ENCODE data around the gene SH3BGR. TPM values are rescaled to one million over a fixed set of nuclear protein-coding genes. Genes with fewer than 3 reads are reported as not detected.
A peak's percentile ranks its signal among the peaks of the same experiment; 100 is the strongest.

Gene SH3BGR
- total and polyA plus RNA-seq, 2 of the 8 experiments (the other 6 are each of a cell fraction or from before 2014, with no cell fraction given), result 2.1 to 5.9 TPM

DNA sequence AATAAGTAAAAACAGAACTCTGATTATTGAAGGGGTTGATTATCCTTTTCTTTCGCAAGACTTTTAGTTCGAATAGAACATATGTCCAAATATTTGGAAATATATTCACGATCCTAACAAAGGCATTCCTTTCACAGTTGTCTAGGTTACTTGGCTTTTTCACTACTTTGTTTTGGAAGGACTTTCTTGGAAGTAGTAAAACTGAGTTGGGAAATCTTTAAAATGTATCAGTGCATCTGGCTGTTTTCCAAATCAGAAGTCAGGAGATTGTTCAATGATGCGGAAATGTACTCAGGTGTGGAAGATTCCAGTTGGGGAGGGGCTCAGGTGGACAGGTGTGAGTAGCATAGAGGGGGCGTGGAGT, 67.1 kb downstream of the SH3BGR start:
- Histone ChIP-seq H2AFZ (ENCODE audit: low read length) (no peak overlapping the region), H3K79me1 (ENCODE audit: low read depth, low read length) (no peaks in the 10 kb centered on the region), H3K4me2 (ENCODE audit: insufficient read depth in 1 of 2, low read depth in 2 of 2, low read length in 2 of 2) (no peak overlapping the region), H4K20me1 (replicated peaks in 1 of 2; ENCODE audit: control insufficient read depth in 1 of 2, insufficient read depth in 2 of 2, low read length in 2 of 2) (no peaks in the 10 kb centered on the region), H4K91ac (replicated peaks; ENCODE audit: insufficient read length, low read length) (peak overlapping the region; percentile 77), H3K23ac (ENCODE audit: insufficient read length) (no peak overlapping the region), H4K8ac (ENCODE audit: extremely low read depth, insufficient read depth, low read length) (no peak overlapping the region), H3K14ac (ENCODE audit: insufficient read length) (no peak overlapping the region), H3K18ac (ENCODE audit: extremely low read depth, low read length) (0 out of 2 replicates have a peak overlapping the region, but pooled peaks have one; percentile 15), H3K56ac (replicated peaks; ENCODE audit: insufficient read length, low read depth, low read length) (no peak overlapping the region), H2BK5ac (ENCODE audit: low read depth, low read length) (no peak overlapping the region; the same call in 1 of the 2 replicates), H3K27me3 (replicated peaks in 1 of 4; ENCODE audit: control insufficient read depth in 3 of 4, extremely low read depth in 1 of 4, insufficient read depth in 3 of 4, low read length in 3 of 4) (no peaks in the 10 kb centered on the region), H2BK20ac (ENCODE audit: low read length) (peak overlapping the region; percentile 53; the same call in 1 of the 2 replicates), H2BK120ac (replicated peaks; ENCODE audit: low read depth, low read length) (peak overlapping the region; percentile 1), H3K36me3 (ENCODE audit: control insufficient read depth in 2 of 4, insufficient read depth in 4 of 4, low read length in 3 of 4) (no peaks in the 10 kb centered on the region), H3K9me3 (ENCODE audit: insufficient read depth in 2 of 2, low read depth in 1 of 2, low read length in 1 of 2) (peaks cover 0 to 2% of the 10 kb centered on the region in 2 experiments; a peak in 1 of 4 replicates), H3K4me3 (ENCODE audit: extremely low read depth in 1 of 4, insufficient read depth in 2 of 4, low read depth in 3 of 4, low read length in 4 of 4) (no peak overlapping the region), H3K9ac (replicated peaks in 1 of 4; ENCODE audit: extremely low read depth in 1 of 4, low read depth in 3 of 4, low read length in 3 of 4) (no peak overlapping the region), H4K5ac (ENCODE audit: insufficient read length, low read depth, low read length) (peak overlapping the region; percentile 4), H2BK15ac (ENCODE audit: low read length) (no peak overlapping the region), H3K23me2 (ENCODE audit: low read depth, low read length) (no peaks in the 10 kb centered on the region), H3K4ac (replicated peaks; ENCODE audit: insufficient read length, low read depth, low read length) (peak overlapping the region; percentile 21), H2AK5ac (ENCODE audit: low read depth, low read length) (no peak overlapping the region), H3K4me1 (replicated peaks in 1 of 4; ENCODE audit: control insufficient read depth in 3 of 4, insufficient read depth in 4 of 4, low read length in 3 of 4) (peaks cover 0 to 5% (median 0%) of the 10 kb centered on the region in 4 experiments; a peak in 2 of 7 replicates), H3K79me2 (ENCODE audit: control insufficient read depth in 1 of 2, insufficient read depth in 2 of 2, low read length in 2 of 2) (no peaks in the 10 kb centered on the region), H2BK12ac (ENCODE audit: low read depth, low read length) (no peak overlapping the region), H3K27ac (ENCODE audit: low read depth, low read length) (no peak overlapping the region)
- FAIRE-seq, result no peak
- DNase-seq (ENCODE audit: low read depth in 1 of 2, low spot score in 2 of 2), result no peak
- ChIA-PET POLR2A (ENCODE audit: partially characterized antibody) (interaction anchor here (0.7 to 1.0 kb wide), 3 partner anchors 18 to 189 kb away, joined by 3 read pairs; no protein-coding TSS in a partner anchor), CTCF (ENCODE audit: partially characterized antibody) (interaction anchor here (0.7 to 4.5 kb wide), 32 partner anchors 10 to 603 kb away, joined by 3 to 62 read pairs (median 4); partner anchors contain the start of gene PCP4)
- 94% methylated on average over 5 of the region's 5 CpGs; no CpG with 5 or more reads in 1 of the 2 experiments for WGBS, 2 experiments (ENCODE audit: extremely low coverage in 1 of 2, insufficient coverage in 1 of 2, insufficient read length in 1 of 2, insufficient replicate concordance in 2 of 2, low coverage in 1 of 2, low lambda C conversion rate in 2 of 2, missing lambda C conversion rate in 1 of 2)
- no peak for TF ChIP-seq SIX5 (IDR thresholded peaks at IDR 0.05; ENCODE audit: low read depth, low read length)
- TF ChIP-seq ATF2 (IDR thresholded peaks at IDR 0.05; ENCODE audit: low read length), result no peak
- TF ChIP-seq RFX5 (IDR thresholded peaks at IDR 0.05; ENCODE audit: borderline replicate concordance, low read depth, low read length), result no peak
- no peak for TF ChIP-seq SIRT6 (IDR thresholded peaks at IDR 0.05; ENCODE audit: low read length)
- TF ChIP-seq NANOG (IDR thresholded peaks at IDR 0.05; ENCODE audit: insufficient read depth, low read depth, low read length, poor library complexity, severe bottlenecking), result no peak
- no peak for TF ChIP-seq CHD2 (IDR thresholded peaks at IDR 0.05; ENCODE audit: low read length)
- TF ChIP-seq KDM1A (IDR thresholded peaks at IDR 0.05; ENCODE audit: borderline replicate concordance, low read length), result no peak
- TF ChIP-seq CHD1 (IDR thresholded peaks at IDR 0.05; ENCODE audit: low read depth, low read length), result no peak
- TF ChIP-seq TAF1 (IDR thresholded peaks at IDR 0.05; ENCODE audit: low read depth, low read length), result no peak
- no peak for TF ChIP-seq JUN (IDR thresholded peaks at IDR 0.05; ENCODE audit: low read depth, low read length)
- TF ChIP-seq TCF12 (IDR thresholded peaks at IDR 0.05; ENCODE audit: low read depth, low read length), result no peak
- no peak for TF ChIP-seq CBX8 (IDR thresholded peaks at IDR 0.05; ENCODE audit: borderline replicate concordance, low read depth, low read length)
- TF ChIP-seq HDAC6 (IDR thresholded peaks at IDR 0.05; ENCODE audit: low read depth, low read length), result no peak
